Measurements from ENCODE around the gene KCTD1. TPM values are rescaled to one million over a fixed set of nuclear protein-coding genes. Genes with fewer than 3 reads are reported as not detected.

The KCTD1 gene
- total RNA-seq, 2 experiments from 2014 or later: 10.1 to 10.3 TPM

- intact Hi-C loops (cut with micrococcal nuclease; ENCODE audit: unreplicated experiment): no loop called here
- no peaks in the 10 kb centered on the region for H3K9me2 ChIP-seq (ENCODE audit: insufficient read depth, low read length)
- no peak for DNase-seq (ENCODE audit: low spot score)
- H3K36me3 ChIP-seq (ENCODE audit: insufficient read depth, low read length): no peaks in the 10 kb centered on the region
- ChIA-PET POLR2A (no interaction called here), CTCF (ENCODE audit: unreplicated experiment) (no interaction called here)
- H3K4me1 ChIP-seq (ENCODE audit: insufficient read depth, low read length, poor library complexity, severe bottlenecking): no peaks in the 10 kb centered on the region
- no peaks in the 10 kb centered on the region for H3K9me3 ChIP-seq (ENCODE audit: low read length)
- TF ChIP-seq EZH2phosphoT487 (IDR thresholded peaks at IDR 0.05; ENCODE audit: borderline replicate concordance, low read depth, low read length): no peak
- TF ChIP-seq, protein P1, sequence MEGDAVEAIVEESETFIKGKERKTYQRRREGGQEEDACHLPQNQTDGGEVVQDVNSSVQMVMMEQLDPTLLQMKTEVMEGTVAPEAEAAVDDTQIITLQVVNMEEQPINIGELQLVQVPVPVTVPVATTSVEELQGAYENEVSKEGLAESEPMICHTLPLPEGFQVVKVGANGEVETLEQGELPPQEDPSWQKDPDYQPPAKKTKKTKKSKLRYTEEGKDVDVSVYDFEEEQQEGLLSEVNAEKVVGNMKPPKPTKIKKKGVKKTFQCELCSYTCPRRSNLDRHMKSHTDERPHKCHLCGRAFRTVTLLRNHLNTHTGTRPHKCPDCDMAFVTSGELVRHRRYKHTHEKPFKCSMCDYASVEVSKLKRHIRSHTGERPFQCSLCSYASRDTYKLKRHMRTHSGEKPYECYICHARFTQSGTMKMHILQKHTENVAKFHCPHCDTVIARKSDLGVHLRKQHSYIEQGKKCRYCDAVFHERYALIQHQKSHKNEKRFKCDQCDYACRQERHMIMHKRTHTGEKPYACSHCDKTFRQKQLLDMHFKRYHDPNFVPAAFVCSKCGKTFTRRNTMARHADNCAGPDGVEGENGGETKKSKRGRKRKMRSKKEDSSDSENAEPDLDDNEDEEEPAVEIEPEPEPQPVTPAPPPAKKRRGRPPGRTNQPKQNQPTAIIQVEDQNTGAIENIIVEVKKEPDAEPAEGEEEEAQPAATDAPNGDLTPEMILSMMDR (conservative IDR thresholded peaks at IDR 0.05; ENCODE audit: low read length): no peak
- H2AFZ ChIP-seq (ENCODE audit: low read length): no peak overlapping the region
- no peak overlapping the region for H3K4me2 ChIP-seq (ENCODE audit: low read length)
- no peak overlapping the region for H3K27ac ChIP-seq (ENCODE audit: low read depth, low read length, poor library complexity, severe bottlenecking)
- H3K79me2 ChIP-seq (ENCODE audit: insufficient read depth, low read depth, low read length): no peaks in the 10 kb centered on the region
- H3K4me3 ChIP-seq (ENCODE audit: low read depth, low read length, poor library complexity, severe bottlenecking): no peak overlapping the region
- no peaks in the 10 kb centered on the region for H4K20me1 ChIP-seq (ENCODE audit: insufficient read depth, low read length)
- no TSS peak for BruUV-seq (replicated peaks)
Measured at GRCh38 chr18:26421931-26422330, 126.4 kb downstream of the KCTD1 start.

DNA sequence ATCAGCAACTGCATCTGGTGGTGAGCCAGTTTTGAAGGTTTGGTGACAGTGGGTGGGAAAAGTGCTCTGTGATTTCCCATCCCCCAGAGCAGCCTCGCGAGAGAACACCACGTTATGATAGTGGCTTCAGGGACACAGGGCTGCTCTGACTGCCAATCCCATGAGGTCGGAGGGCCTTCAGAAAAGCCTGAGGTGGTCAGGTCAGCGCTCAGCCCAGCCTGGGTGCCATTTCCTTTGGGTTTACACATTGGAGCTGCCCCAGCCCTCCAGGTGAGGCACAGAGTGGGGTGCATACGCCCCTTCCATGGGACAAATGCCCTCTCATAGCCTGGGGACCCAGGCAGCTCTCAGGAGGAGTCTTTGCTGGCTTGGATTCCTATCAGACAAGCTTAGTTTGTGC is 126.8 kb downstream of the KCTD1 start:
- CTCF ChIA-PET (ENCODE audit: unreplicated experiment): no interaction called here

GRCh38 chr18:26419746-26420145 is 128.6 kb downstream of the KCTD1 start:
- Histone ChIP-seq H2AFZ (ENCODE audit: low read length) (no peak overlapping the region), H3K4me2 (ENCODE audit: low read length) (no peak overlapping the region), H3K4me3 (ENCODE audit: low read depth, low read length, poor library complexity, severe bottlenecking) (no peak overlapping the region), H3K9me2 (ENCODE audit: insufficient read depth, low read length) (no peaks in the 10 kb centered on the region), H3K36me3 (ENCODE audit: insufficient read depth, low read length) (no peaks in the 10 kb centered on the region), H3K4me1 (ENCODE audit: insufficient read depth, low read length, poor library complexity, severe bottlenecking) (no peaks in the 10 kb centered on the region), H3K9me3 (ENCODE audit: low read length) (no peaks in the 10 kb centered on the region), H3K79me2 (ENCODE audit: insufficient read depth, low read depth, low read length) (no peaks in the 10 kb centered on the region), H4K20me1 (ENCODE audit: insufficient read depth, low read length) (no peaks in the 10 kb centered on the region), H3K27ac (ENCODE audit: low read depth, low read length, poor library complexity, severe bottlenecking) (no peak overlapping the region)
- BruUV-seq (replicated peaks): no TSS peak
- no peak for DNase-seq (ENCODE audit: low spot score)
- no peak for TF ChIP-seq EZH2phosphoT487 (IDR thresholded peaks at IDR 0.05; ENCODE audit: borderline replicate concordance, low read depth, low read length)
- TF ChIP-seq, protein P1 (conservative IDR thresholded peaks at IDR 0.05; ENCODE audit: low read length): no peak
- intact Hi-C loops (cut with micrococcal nuclease; ENCODE audit: unreplicated experiment): no loop called here
- ChIA-PET POLR2A (interaction anchor here (0.9 kb wide), 1 partner anchor 41 kb away, joined by 3 read pairs; no protein-coding TSS in a partner anchor), CTCF (ENCODE audit: unreplicated experiment) (no interaction called here)

More for the DNA sequence above, 126.8 kb downstream of the KCTD1 start:
- BruUV-seq (replicated peaks): no TSS peak
- no peak overlapping the region for H3K4me3 ChIP-seq (ENCODE audit: low read depth, low read length, poor library complexity, severe bottlenecking)
- no peak overlapping the region for H3K27ac ChIP-seq (ENCODE audit: low read depth, low read length, poor library complexity, severe bottlenecking)
- H3K4me2 ChIP-seq (ENCODE audit: low read length): no peak overlapping the region
- no peak for DNase-seq (ENCODE audit: low spot score)
- no peaks in the 10 kb centered on the region for H3K79me2 ChIP-seq (ENCODE audit: insufficient read depth, low read depth, low read length)
- no peaks in the 10 kb centered on the region for H3K4me1 ChIP-seq (ENCODE audit: insufficient read depth, low read length, poor library complexity, severe bottlenecking)
- no peaks in the 10 kb centered on the region for H3K9me2 ChIP-seq (ENCODE audit: insufficient read depth, low read length)
- H3K36me3 ChIP-seq (ENCODE audit: insufficient read depth, low read length): no peaks in the 10 kb centered on the region
- intact Hi-C loops (cut with micrococcal nuclease; ENCODE audit: unreplicated experiment): no loop called here
- H4K20me1 ChIP-seq (ENCODE audit: insufficient read depth, low read length): no peaks in the 10 kb centered on the region
- POLR2A ChIA-PET: no interaction called here
- TF ChIP-seq, protein P1 (conservative IDR thresholded peaks at IDR 0.05; ENCODE audit: low read length): no peak
- TF ChIP-seq EZH2phosphoT487 (IDR thresholded peaks at IDR 0.05; ENCODE audit: borderline replicate concordance, low read depth, low read length): no peak
- no peak overlapping the region for H2AFZ ChIP-seq (ENCODE audit: low read length)
- no peaks in the 10 kb centered on the region for H3K9me3 ChIP-seq (ENCODE audit: low read length)

Measured in OCI-LY7 (cell line).